MM.1S (cell line): ENCODE results near the gene ATXN1.

Experiments
- CTCF ChIP-seq: fragments of 300-600 bp; sonication (generic); IDR thresholded peaks from 2 replicates; pipeline ENCODE4 v1.5.1; 2016; ENCODE audit warnings: antibody characterized with exemption, low read length, mixed read lengths
- EZH2 ChIP-seq: fragments of 300-600 bp; sonication (generic); optimal IDR thresholded peaks from 2 replicates; pipeline ENCODE3; 2017; ENCODE audit warnings: low read depth, mild to moderate bottlenecking, antibody characterized with exemption, low read length, mixed read lengths
- EZH2phosphoT487 ChIP-seq: fragments of 300-600 bp; sonication (generic); IDR thresholded peaks from 2 replicates; pipeline ENCODE4 v1.6.1; 2018; ENCODE audit warnings: antibody characterized with exemption, low read length

- TF ChIP-seq CTCF, result peak; percentile 96
- no peak for TF ChIP-seq EZH2phosphoT487
- no peak for TF ChIP-seq EZH2
Measured at GRCh38 chr6:16770701-16771569, 9.7 kb upstream of the ATXN1 start.
